Activated CD8-positive, alpha-beta memory T cell treated with anti-CD3 and anti-CD28 coated beads for 4 hours (primary cell): ENCODE data around the gene NCOA7.
"Not testable (repeated sequence)": the region's sequence is repeated elsewhere in the genome, so short reads cannot be mapped to it uniquely, and the experiment has no call there.

Experiments used
- DNase-seq, 2 donors: peaks; one replicate each; pipeline ENCODE4 v3.0.0-alpha.2; 2020; ENCODE audit warnings: low read depth in 2 of 2

The NCOA7 gene

DNA sequence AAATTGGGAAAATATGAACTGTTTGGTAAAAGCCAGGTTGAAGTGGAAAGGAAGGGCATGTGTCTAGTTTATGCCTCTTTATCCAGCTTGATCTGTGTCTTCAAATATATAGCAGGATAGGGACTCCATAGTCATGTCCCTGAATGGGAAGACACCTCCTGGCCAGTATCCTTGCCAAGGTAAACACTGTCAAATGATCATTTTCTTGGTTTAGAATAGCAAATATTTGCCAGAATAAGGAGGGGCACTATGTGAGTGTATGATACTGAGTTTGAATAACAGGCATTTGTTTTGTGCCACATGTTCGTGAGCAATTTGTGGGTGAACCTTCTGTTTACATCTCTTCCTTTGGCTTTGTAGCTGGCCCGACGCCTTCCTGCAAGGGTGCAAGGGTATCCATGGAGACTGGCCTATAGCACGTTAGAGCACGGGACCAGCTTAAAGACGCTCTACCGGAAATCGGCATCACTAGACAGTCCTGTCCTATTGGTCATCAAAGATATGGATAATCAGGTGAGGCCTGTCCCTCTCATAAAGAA is 131.6 kb downstream of the NCOA7 start:
- DNase-seq: no peak

DNA sequence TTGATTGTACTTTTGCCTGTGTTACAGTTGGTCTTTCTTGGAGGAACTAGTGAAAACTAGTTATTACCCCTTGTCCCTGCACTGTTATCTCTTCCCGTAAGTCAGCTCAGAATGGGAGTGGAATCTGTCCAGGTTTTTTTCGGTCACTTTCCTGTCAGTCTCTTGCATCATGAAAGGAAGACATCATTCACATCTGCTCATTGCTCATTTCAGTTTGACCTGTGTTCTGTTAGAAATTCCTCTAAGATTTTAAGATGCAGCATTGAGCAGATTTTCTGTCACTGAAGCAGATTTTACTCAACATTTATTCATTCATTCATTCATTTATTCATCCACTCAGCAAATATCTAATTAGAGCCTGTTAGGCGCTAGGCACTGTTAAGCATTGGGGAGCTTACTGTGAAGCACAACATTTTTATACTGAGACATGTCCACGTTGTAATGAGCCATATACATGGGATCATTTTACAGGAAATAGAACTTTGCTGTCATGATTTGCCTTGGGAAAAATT is 132.7 kb downstream of the NCOA7 start:
- DNase-seq: no peak

DNA sequence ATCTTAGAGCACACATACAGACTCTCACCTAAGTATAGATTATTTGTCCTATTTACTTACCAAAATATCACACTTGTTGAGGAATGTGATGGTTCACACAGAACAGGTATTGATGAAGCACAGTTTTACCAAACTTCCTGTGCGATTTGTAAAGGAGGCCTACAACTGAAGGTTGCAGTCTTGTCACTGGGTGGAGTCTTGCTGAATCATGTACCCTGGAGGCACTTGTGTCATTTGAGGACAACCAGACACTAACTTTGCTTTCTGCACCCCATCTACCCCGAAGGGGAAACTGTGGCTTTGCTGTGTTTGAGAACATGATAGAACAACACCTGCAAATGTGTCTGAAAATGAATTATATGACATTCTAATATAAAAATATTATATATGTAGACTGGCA is 133.4 kb downstream of the NCOA7 start:
- DNase-seq: no peak

DNA sequence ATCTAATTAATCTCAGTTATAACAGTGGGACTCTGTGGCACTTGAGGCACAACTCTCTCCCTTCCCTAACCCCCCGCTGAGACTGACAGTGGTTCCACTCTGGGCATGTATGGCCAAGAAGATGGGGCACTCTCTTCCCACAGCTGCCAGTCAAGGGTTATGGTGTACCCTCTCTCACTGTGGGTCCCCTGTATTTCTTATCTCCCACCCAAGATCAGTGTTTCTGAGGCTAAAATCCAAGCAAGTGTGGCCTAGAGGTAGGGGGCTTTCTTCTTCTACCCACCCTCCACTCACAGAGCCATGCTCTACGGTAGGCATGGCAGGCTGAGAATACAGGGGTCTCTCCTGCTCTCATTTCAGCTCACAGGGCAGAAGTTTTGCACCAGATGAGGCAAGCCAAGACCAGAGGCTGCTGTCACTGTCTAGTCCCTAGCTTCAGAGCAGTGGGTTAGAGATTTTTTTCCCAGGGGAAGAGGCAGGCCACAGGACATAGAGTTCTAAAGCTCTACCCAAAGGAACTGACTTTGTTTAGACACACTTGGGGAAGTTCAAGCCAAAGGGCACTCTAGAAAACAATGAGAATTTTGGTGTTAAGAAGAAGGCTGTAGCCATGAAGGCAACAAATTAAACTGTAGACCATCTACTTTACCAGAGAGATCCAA is 134.1 kb downstream of the NCOA7 start:
- DNase-seq: no peak

DNA sequence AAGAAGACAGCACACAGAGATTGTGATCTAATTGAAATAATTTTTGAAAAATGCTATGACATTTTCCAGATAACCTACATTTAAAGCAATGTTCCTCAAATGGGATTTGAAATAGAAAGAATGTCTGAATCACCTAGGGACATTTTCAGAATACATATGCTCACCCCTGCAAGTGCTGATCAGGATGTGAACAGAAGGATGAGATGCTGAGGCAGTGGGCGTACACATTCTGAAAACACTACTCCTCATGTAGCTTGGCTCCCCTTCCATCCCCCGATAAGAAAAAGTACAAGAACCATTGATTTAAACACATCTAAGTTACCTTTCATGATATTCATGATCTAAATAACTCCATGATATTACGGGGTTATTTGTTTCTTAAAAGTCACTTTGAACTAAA is 136.0 kb downstream of the NCOA7 start:
- DNase-seq: no peak

DNA sequence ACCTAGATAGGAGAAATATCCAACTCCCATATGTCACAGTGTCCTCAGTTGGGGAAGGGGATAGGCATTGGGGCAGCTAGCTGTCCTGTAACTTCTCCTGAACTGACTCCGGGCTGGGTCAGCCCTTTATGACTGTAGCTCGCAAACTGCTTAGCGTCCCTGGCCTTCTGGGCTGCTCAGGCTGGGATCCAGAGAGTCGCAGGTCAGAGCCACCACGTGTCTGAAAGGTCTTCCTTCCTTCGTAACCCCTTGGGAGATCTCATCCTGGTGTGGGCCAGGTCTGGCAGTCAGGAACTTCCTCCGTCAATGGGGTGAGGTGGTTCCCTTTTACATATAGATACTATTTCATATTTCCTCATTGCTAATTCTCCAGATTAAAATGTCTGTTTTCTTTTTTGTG is 137.0 kb downstream of the NCOA7 start:
- no peak for DNase-seq

DNA sequence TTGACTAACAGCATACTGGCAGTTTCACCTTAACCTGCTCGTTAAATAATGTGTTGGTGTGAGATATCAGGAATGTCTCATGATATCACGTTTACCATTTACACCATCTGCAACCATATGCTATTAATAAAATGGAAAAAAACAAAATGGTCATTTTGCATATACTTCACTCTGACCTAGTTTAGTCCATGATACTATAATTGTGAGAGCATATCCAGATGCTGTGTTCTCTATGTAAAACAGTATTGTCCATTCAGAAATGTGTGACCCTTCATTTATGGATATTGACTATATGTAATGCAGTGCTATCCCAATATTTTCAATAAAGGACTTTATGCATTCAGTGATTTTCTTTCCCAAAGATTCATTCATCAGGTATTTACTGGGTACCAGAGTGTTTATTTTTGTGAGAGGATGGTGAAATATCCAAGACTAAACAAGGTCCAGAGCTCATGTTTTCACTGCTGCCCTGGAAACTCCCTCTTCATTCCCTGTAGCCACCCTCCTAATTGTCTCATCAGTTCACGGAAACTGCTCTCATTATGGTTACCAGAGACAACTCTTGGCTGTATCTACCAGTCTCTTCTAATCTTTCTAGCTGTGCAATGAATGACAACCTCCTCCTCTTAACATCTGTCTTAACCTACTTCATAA is 140.1 kb downstream of the NCOA7 start:
- no peak for DNase-seq

DNA sequence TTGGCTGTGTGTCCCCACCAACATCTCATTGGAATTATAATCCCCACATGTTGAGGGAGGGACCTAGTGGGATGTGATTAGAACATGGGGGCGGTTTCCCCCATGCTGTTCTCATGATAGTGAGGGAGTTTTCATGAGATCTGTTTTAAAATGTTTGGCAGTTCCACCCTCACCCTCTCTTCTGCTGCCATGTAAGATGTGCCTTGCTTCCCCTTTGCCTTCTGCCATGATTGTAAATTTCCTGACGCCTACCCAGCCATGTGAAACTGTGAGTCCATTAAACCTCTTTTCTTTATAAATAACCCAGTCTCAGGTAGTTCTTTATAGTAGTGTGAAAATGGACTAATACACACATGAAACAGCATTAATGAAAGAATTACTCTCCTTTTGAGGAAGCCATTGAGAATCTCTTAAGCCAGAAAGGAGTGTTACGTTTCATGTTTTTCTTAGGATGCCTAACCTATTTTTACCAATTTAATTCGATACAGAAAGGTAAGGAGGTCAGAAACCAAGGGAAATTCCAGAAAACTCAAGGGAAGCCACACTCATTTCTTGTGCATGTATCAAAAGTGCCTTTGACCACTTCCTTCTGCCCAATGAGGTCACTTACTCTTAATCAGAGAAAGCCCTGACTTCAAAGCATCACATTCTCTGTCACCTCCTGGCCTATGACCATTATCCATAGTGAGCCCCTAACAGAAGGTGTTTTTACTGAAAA is 141.1 kb downstream of the NCOA7 start:
- DNase-seq: no peak

DNA sequence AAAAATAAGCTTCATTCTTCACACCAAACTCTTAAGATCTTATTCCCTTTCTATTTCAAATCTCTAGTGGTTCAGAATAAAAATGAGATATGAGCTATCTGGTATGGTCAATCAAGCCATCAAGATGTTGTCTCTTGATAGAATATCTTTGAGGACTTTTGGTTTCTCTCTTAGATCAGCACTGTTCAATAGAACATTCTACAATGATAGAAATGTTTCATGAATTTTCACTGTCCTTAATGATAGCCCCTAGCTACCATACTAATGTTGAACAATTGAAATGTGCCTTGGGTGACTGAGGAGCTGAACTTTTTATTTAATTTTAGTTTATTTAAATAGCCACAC is 141.7 kb downstream of the NCOA7 start:
- no peak for DNase-seq

DNA sequence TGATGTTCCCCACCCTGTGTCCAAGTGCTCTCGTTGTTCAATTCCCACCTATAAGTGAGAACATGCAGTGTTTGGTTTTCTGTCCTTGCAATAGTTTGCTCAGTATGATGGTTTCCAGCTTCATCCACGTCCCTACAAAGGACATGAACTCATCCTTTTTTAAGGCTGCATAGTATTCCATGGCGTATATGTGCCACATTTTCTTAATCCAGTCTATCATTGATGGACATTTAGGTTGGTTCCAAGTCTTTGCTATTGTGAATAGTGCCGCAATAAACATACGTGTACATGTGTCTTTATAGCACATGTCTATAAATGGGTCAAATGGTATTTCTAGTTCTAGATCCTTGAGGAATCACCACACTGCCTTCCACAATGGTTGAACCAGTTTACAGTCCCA is 144.8 kb downstream of the NCOA7 start:
- not testable (repeated sequence) for DNase-seq

DNA sequence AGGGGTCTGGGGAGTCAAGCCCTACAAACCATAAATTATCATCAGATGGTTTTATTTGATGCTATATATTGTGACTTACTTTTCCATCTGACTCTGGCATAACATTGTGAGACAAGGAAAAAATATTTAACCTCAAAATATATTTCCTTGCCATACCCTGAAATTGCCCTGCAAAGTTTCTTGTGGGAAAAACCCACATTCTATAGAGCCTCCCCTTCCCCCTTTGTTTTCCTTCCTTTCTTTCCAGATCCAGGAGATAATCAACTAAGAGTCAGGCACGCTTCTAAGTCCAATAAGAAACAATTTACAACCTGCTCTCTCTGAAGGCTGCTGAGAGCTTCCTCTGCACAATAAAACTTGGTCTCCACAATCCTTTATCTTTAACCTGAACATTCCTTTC is 148.3 kb downstream of the NCOA7 start:
- no peak for DNase-seq

DNA sequence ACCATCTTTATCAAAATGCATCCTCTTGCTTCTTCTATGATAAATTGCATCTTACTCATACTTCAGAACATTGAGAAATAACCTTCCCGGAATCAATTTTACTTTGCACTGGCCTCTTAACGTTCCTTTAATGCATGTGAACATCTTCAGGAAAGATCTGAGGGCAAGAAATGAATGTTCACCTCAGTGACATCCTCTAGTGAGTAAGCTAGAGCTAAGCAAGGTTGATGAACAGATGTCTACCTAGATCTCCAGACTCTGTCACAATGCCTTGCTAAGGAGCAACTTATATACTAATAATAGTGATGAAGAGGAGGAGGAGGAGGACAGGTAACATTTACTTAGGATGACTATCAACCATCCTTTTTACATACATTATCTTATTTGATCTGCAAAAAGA is 149.0 kb downstream of the NCOA7 start:
- DNase-seq: no peak

DNA sequence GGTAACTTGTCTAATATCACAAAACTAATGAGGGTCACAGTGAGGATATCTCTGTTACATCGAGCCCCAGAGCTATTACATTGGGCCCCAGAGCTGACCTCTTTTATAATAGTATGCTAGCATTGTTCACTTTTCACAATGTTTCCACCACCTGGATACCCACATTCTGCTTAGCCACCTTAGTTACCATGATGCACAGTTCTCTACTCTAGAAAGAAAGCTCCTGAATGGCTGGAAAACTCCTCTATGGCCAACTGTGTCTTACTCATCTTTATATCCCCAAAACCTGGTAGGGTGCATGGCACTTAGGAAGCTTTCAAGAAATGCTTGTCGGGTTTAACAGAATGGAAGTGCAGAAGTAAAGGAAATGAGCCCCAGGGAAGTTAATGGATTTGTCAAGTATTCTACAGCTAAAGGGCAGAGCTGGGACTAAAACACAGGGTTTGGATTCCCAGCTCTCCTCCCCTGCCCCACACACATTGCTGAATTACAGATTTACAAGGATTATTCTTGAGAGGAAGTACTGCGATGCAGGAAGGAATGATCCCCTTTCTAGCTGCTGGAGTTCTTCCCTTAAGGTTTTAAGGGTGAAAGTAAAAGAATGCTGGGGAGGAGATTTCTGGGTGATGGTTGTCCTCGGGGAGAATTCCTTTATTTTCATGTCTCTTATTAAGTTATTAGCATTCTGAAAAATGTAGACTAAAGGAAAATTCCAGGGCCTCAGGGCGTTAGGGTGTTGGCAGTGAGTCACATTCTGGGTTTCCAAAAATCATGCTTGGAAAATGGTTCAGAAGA is 149.7 kb downstream of the NCOA7 start:
- DNase-seq: no peak

DNA sequence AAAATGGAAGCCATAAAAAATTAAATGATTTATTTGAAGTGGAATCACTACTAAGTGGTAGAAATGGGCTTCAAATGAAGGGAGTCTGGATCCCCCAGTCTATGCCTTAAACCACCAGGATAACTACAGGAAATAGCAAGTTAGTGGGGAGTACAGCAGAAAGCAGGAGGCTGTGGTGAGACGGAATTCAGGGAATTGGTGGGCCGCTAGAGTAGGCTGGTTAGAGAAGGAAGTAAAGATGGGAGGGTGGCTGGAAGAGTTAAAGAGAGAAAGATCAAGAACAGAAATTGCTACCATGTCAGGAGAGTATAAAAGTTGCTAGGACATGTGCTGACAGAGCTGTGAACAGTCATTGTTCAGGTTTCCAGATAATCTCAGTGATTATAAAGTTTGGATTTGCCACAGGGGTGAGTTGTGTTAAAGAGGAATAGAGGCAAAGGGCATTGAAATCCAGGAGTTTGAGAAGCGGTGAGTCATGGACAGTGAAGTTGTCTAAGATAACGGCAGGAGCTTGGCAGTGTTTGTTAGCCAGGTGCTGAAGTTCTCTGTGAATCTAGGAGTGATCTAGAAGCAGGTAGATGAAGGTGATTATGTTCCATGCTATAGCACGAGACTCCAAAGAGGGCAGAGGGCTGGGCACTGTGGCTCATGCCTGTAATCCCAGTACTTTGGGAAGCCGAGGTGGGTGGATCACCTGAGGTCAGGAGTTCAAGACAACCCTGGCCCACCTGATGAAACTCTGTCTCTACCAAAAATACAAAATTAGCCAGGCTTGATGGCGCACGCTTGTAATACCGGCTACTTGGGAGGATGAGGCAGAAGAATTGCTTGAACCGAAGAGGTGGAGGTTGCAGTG is 152.1 kb downstream of the NCOA7 start:
- no peak for DNase-seq

DNA sequence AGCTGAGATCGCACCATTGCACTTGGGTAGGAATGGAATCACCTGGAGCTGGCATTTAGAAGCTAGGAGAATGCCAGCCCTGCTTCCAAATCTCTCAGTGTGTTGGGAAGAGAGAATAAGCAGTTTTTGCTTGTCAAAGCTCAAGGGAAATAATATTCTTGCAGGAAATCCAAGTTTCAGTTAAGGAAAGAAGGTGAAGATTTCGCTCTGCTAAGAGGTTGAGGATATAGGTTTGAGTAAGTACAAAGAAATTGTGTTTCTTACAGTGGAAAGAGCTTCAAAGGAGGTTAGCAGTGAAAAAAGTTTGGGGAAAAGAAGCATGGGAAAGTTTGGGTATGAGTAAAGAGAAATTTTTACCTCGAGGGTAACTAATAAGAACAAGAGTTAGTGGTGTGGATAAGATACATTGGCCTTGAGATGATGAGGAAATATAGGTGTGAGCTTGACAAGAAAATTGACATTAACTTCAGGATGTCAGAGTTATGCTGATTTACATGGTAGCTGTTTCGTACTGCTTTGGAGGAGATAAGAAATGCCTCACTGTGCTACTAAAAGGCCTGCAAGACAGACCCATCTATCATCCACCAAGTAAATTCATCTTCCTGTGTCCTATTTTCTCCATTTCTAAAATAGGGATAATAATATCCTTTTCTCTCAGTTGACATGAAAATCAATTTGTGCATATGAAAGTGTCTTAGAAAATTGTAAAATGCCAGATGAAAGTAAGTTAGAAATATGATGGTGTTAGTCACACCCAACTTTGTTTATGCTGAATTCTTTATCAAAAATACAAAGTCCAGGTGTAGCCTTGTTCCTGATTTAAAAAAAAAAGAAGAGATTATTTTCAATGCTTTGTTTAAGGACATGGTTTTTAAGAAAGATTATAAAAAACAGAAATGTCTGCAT is 153.0 kb downstream of the NCOA7 start:
- no peak for DNase-seq

DNA sequence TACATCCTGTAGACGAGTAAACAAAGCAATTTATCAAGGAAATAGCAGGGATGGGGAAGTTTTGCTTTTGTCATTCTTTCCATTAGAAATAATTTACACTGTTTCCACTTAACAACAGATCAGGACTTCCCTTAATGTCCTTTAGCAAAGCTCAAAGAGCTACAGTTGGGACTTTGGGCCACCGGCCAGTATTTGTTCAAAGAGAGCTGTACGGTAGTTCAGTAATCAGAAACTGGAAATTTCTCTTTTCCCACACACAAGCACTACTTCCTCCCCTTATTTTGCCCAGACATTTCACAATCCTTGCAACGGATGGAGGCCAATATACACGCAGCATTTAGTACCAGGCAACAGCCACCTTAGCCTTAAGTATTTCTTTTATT is 153.7 kb downstream of the NCOA7 start:
- no peak for DNase-seq

DNA sequence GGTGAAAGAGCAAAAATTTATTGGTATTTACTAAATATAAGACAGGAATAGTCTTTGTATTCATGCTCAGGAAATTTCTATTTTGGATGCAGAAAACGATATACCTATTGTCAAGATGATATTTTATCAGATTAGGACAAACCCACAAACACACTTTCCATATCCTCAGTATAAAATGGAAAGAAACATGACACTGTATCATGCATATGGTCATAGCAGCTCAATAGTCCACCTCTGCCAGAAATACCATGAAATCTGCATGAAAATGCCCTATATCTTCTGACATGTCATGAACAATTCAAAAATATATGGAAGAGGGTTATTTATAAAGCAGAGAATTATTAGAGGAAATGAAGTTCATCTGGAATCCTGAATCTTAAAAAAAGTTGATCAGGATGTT is 154.1 kb downstream of the NCOA7 start:
- no peak for DNase-seq

DNA sequence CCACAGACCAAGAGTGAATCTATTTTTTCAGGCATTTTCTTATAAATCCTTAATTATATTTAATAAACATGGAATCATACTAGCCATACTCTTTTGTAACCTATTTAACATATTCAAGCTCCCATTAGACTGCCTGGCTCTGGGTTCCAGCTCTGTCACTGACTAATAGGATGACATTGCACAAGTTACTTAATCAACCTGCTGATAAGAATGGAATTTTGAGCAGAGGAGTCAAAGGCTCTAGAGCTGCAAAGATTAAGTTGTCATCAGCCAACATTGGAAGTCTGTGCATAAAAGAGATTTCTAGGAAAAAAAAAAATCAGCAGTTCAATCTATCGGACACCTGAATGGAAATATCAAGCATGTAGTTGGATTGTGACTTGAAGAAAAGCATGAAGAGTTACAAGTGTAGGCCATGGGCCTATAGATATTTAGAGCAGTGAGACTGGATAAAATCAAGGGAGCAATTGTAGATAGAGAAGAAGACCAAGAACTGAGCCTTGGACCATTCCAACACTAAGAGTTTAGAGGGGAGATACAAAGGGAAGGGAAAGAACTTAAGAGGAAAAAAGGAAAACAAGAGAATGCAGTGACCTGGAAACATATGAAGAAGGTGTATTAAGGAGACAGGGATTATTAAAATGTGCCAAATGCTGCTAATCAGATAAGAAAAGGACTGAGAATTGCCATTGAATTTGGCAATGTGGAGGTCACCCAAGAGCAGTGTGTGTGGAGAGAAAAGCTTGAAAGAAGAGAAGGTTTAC is 154.8 kb downstream of the NCOA7 start:
- DNase-seq: no peak

DNA sequence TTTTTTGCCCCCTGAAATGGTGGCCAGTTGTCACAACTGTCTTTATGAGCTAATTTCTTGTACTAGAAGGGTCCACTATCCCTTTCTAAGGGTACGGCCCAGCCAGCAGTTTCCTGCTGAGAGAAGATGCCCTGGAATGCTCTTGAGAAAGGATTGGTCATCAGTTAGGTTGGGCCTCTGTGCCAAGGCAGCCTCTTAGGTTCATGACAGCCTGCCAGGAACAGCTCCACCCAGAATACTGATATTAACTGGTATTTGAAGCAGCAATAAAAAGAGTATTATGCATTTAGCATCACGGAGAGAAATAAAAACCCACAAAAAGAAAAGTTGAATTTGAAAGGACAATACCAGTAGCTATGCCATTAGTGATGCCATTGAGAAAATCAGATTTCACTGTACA is 156.9 kb downstream of the NCOA7 start:
- DNase-seq: no peak
